ENCODE data around the gene L3MBTL4. TPM values are rescaled to one million over a fixed set of nuclear protein-coding genes. Genes with fewer than 3 reads are reported as not detected.

The L3MBTL4 gene
- total and polyA plus RNA-seq, 4 donors: 2.3 to 15.0 (median 5.0) TPM

GRCh38 chr18:6281874-6282273 lies 132.8 kb downstream of the L3MBTL4 start:
- Histone ChIP-seq H3K9me3 (ENCODE audit: control insufficient read depth in 4 of 4, low read length in 3 of 4) (no peaks in the 10 kb centered on the region), H3K4me1 (ENCODE audit: control insufficient read depth in 4 of 4, insufficient read depth in 4 of 4, low read length in 3 of 4) (peaks cover 0 to 9% (median 6%) of the 10 kb centered on the region in 4 donors), H3K4me3 (ENCODE audit: low read depth in 1 of 3, low read length in 3 of 3) (no peak overlapping the region), H3K27ac (ENCODE audit: low read depth in 1 of 2, low read length in 2 of 2) (peak overlapping the region in 1 of 2 donors; percentile 50), H3K9ac (ENCODE audit: low read depth in 1 of 2, low read length in 2 of 2) (no peak overlapping the region), H3K36me3 (ENCODE audit: control insufficient read depth in 4 of 4, insufficient read depth in 3 of 4, low read depth in 1 of 4, low read length in 3 of 4) (peaks cover 0 to 6% (median 5%) of the 10 kb centered on the region in 4 donors), H3K27me3 (ENCODE audit: control insufficient read depth in 4 of 4, insufficient read depth in 4 of 4, low read length in 3 of 4) (no peaks in the 10 kb centered on the region)
- WGBS: 29% methylated on average over 4 of the region's 4 CpGs
- TF ChIP-seq MAX (IDR thresholded peaks at IDR 0.05) (peak; percentile 41), TAF1 (conservative IDR thresholded peaks at IDR 0.05) (no peak), EGR1 (IDR thresholded peaks at IDR 0.05; ENCODE audit: low read depth in 2 of 2) (no peak), REST (IDR thresholded peaks at IDR 0.05) (peak; percentile 55), CTCF (IDR thresholded peaks at IDR 0.05; ENCODE audit: low read depth, low read length, missing input control) (peak; percentile 47), JUND (IDR thresholded peaks at IDR 0.05) (peak in 1 of 2 donors; percentile 18), YY1 (IDR thresholded peaks at IDR 0.05) (peak; percentile 66), NR2F2 (IDR thresholded peaks at IDR 0.05) (no peak), FOXA2 (IDR thresholded peaks at IDR 0.05) (peak; percentile 45), ATF3 (IDR thresholded peaks at IDR 0.05) (no peak), SP1 (IDR thresholded peaks at IDR 0.05) (peak; percentile 68), HNF4G (IDR thresholded peaks at IDR 0.05) (peak; percentile 64), GABPA (IDR thresholded peaks at IDR 0.05 in 1 of 2, conservative IDR thresholded peaks at IDR 0.05 in 1 of 2) (no peak), FOXA1 (IDR thresholded peaks at IDR 0.05) (no peak), HNF4A (conservative IDR thresholded peaks at IDR 0.05) (peak; percentile 85 to 87), RXRA (IDR thresholded peaks at IDR 0.05) (peak; percentile 62 to 65), RAD21 (IDR thresholded peaks at IDR 0.05) (peak; percentile 75 to 79), ZBTB33 (IDR thresholded peaks at IDR 0.05) (peak; percentile 19)
- DNase-seq (ENCODE audit: low spot score): no peak

Data from liver (tissue), 9 donors.